Right forelimb (tissue), 1 donor: ENCODE results near the gene TCF4.

Source experiments
- DNase-seq: peaks from one replicate; pipeline ENCODE4 v3.0.0-alpha.2; 2018

TCF4 gene

DNA sequence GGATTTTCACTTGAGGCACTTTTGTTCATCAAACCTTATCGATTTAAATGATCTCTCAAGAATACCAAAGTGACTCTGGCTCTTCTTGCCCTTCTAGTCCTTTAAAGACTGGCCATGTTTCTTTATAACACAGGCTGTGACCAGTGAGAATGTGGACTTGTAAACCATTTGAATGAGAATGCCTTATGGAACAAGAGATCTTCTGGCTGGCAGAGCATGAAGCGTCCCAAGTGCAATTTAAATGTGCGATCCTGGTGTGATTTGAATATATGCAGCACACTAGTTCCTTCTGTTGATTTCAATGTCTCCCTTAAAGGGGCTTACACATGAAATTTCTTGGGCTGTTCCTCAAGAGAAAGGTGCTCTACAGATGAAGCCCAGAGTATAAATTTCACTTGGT is 366.4 kb downstream of the TCF4 start:
- no peak for DNase-seq

GRCh38 chr18:55220523-55220922 is 367.5 kb downstream of the TCF4 start:
- DNase-seq = no peak

- no peak for DNase-seq
Measured at GRCh38 chr18:55219823-55220222, 368.2 kb downstream of the TCF4 start.

DNA sequence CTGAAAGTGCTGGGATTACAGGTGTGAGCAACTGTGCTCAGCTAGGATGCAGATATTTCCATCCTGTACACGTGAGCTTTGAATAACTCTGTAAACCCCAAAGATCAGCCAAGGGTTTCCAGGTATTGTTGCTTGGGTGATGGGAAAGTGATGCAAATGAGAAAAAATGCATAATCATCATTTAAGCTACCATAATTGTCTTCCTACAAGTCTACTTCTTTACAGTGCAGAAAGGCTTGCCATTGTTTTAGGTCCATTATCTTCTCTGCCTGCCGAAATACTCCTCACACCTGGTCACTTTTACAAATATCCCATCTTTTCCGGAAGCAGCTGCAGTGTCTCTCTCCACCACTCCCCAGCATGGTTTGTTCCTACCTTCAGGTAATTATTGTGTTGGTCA is 368.9 kb downstream of the TCF4 start:
- no peak for DNase-seq

DNA sequence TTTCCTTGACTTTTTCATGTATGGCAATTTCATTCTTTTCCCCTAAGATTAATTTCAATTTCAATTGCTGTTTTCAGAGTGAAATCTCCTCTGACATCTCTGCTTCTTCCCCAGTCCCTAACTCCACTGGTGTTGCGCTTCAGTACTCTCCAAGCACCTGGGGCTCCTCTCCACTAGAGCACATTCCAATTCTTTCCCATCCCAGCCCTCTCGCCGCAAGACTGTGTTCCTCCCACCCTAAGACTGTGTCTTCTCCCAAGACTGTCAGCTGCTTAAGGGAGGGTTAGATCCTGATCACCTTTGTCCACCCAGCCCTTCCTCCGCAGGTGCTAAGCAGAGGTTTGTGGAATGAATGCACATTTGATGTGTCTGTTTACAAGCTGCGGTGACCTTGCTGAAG is 373.0 kb downstream of the TCF4 start:
- DNase-seq = no peak

- no peak for DNase-seq
Measured at GRCh38 chr18:55214534-55214933, 373.5 kb downstream of the TCF4 start.

DNA sequence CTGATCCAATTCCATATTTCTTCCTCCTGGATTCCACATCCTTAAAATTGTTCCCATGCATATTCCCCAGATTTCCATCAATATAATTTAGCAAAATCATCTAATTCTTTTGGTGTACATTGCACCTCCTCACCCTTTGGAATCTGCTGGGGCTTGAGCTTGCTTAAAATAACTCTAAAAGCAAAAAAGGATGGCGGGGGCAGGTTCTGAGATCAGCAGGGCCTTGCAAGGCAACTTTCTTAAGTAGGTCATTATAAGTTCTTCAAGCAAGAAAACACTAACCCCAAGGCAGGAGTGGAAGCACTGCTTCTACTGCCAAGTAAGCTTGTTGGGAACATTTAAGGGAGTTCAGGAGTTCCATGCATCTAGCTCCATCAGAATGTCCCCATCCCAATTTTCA is 374.4 kb downstream of the TCF4 start:
- DNase-seq = no peak

GRCh38 chr18:55206927-55207326 is 381.1 kb downstream of the TCF4 start:
- no peak for DNase-seq

DNA sequence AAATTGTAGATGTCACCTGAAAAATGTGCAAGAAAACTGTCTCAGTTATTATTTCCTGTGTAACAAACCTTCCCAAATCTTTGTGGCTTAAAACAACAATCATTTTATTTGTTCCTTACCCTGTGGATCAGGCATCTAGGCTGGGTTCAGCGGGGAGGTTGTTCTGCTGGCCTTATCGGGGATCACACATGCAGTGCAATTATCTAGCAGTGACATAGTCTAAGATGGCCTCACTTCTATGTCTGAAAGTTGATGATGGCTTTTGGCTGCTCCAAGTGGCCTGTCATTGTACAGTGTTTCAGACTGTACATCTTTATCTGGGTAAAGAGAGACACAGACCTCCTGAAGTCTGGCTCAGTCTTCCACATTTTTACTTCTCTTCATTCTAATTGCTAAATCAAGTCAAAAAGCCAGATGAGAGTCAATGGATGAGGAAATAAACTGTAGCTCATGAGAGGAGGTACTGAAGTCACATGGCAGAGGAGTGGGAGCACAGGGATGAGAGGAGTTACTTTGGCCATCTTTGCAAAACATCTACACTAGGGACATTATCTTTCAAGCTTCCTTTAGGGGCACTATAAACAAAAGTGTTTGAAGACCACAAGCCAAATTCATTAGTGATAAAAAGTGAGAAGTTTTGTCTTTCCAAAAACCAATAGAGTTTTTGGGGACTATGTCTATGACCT is 385.6 kb downstream of the TCF4 start:
- no peak for DNase-seq

GRCh38 chr18:55199291-55199963 is 388.6 kb downstream of the TCF4 start:
- no peak for DNase-seq

- DNase-seq = no peak
Measured at GRCh38 chr18:55195863-55196262, 392.1 kb downstream of the TCF4 start.

GRCh38 chr18:55189972-55190371 is 398.0 kb downstream of the TCF4 start:
- DNase-seq = no peak

DNA sequence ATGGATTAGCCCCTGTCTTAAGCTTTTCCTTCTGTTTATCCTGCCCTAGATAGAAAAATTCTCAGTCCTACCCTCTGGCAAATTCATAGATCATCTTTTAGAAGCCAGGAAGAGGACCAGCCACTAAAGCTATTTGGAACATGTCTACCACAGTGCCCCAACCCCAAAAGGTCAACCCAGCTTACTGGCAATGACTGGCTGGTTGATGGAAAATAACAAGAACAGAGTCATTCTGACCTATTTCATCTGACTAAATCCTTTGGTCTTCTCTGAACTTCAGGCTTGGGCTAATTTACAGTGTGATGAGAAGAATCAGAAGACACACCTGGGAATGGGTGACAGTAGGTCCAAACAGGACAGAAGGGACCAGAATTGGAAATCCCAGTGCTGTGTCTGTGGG is 401.4 kb downstream of the TCF4 start:
- DNase-seq = no peak

- no peak for DNase-seq
Measured at GRCh38 chr18:55185391-55185790, 402.6 kb downstream of the TCF4 start.

- DNase-seq = no peak
Measured at GRCh38 chr18:55179835-55180234, 408.2 kb downstream of the TCF4 start.

DNA sequence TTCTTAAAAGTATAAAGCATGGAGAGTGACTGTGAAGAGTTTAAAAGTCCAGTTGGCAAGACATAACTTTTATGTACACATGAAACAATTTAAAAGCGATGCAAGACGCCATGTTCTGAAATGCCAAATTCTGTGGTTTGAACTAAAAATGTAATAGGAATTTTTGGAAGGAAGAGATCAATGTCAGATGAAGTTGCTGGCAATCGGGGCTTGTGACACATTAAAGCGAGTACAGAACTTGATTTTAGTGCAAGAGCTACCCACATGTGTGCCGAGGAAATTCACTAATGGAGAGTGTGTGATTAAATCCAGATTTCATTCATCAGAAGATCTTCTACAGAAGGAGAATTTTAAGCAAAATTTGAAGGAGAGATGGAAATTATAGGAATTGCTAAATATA is 408.6 kb downstream of the TCF4 start:
- DNase-seq = no peak

- no peak for DNase-seq
Measured at GRCh38 chr18:55173291-55173690, 414.7 kb downstream of the TCF4 start.
